ENCODE measurements around the gene RBM27.
"Not testable (repeated sequence)": the region's sequence is repeated elsewhere in the genome, so short reads cannot be mapped to it uniquely, and the experiment has no call there.

The RBM27 gene

DNA sequence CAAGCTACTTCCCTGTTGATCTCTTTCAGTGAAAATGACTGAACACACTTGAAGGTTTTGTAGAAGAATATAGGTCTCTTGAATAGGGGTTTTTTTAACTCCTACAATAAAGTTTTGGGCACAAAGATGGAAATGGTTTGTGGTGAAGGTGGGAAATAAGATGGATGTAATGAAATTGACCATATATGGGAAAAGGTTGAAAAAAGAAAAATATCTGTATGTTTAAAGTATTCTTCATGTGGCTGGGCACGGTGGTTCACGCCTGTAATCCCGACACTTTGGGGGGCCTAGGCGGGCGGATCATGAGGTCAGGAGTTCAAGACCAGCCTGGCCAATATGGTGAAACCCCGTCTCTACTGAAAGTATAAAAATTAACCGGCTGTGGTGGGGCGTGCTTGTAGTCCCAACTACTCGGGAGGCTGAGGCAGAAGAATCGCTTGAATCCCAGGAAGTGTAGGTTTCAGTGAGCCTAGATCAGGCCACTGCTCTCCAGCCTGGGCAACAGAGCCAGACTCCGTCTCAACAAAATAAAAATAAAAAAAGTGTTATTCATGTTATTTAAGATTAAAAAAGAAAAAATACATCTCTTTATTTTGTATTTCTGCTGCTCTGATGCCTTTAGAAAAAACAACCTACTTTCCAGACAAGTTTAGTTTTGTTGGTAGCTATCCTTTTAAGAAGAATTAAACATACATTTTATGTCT is 2.2 kb downstream of the RBM27 start:
- DNase-seq (ENCODE audit: low read depth in 1 of 2, low spot score in 1 of 2): no peak

DNA sequence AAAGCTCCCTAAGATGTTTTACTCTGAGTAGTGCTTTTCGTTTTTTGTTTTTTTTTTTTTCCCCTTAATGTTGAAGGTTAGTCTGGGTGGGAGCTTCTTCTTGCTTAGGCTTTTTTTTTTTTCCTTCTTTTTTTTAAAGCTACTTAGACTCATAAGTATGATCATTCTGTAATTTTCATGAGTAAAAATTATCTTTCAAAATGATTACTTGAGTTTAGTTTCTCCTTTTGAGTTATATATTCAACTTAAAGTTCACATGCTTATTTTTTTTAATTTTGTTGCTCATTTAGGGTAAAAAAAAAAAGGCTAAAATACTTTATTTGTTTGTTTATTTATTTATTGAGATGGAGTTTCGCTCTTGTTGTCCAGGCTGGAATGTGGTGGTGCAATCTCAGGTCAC is 2.9 kb downstream of the RBM27 start:
- DNase-seq (ENCODE audit: low read depth in 1 of 2, low spot score in 1 of 2): no peak

DNA sequence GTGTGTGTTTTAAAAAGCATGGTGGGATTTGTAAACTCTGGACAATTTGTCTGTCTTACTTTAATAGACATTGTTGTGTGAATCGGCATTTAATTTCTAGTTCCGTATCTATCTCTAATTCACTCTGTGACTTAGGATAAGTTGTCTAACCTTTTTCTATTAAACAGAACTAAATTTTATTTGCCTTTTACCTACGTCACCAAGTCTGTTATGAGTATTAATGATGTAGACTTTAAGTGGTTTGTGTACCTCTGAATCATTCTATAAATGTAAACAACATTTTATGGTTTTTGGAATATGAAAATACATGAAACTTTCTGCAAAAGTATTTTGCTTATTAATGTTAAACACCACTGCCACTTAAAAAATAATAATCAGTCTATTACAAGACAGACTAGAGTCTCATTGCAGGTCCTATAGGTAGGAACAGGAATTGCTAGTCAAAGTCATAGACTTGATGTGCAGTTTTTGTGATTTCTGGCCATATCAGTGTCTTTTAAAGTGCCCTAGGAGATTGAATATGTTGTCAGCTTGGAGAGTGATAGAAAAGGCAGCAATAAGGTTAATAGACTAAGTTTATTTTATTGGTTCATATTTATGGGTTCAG is 5.6 kb downstream of the RBM27 start:
- DNase-seq (ENCODE audit: low read depth in 1 of 2, low spot score in 1 of 2): no peak

DNA sequence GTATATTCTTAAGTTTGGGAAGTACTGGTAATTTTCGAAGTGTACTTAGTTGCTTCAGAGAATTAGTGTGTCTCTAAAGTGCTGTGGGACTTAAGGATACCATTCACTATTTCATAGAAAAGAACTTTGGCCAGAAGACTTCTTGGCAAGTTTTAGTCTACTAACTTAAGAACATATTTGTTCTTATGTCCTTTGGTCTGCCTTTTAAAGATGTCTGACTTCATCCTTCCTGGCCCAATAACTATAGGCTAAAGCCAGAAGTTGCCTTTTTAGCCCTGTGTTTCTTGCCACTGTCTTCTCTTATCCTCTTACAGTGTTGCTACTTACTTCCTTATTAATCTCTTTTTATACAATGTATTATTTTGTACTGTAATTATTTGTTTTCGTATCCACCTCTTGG is 6.3 kb downstream of the RBM27 start:
- DNase-seq (ENCODE audit: low read depth in 1 of 2, low spot score in 1 of 2): no peak

DNA sequence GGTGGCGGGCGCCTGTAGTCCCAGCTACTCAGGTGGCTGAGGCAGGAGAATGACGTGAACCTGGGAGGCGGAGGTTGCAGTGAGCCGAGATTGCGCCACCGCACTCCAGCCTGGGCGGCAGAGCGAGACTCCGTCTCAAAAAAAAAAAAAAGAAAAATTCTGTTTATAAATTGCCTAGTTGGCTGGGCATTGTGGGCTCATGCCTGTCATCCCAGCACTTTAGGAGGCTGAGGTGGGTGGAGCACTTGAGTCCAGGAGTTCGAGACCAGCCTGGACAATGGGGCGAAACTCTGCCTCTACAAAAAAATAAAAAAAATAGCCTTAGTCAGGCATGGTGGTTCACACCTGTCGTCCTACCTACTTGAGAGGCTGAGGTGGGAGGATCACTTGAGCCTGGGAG is 7.4 kb downstream of the RBM27 start:
- DNase-seq (ENCODE audit: low read depth in 1 of 2, low spot score in 1 of 2): not testable (repeated sequence)

DNA sequence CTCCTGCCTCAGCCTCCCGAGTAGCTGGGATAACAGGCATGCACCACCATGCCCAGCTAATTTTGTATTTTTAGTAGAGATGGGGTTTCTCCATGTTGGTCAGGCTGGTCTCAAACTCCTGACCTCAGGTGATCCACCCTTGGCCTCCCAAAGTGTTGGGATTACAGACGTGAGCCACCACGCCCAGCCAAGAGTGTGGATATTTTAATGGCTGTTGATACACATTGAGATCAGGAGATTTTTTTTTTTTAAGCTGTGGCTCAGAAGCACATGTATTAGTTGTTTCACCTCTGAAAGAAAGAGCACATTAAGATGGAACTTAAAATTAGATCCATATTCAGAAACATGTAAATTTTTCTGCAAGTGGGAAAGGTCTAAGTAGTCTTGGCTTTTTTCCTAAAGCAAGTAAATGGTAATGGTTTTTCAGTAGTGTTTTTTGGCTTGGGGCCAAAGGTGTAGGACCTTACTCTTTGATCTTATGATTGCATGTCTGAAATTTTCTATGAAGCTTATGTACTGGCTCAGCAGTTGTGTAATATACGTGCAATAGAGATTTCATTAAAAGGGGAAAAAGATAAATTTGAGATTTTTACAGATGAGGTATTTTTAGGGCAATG is 9.9 kb downstream of the RBM27 start:
- DNase-seq (ENCODE audit: low read depth in 1 of 2, low spot score in 1 of 2): no peak

DNA sequence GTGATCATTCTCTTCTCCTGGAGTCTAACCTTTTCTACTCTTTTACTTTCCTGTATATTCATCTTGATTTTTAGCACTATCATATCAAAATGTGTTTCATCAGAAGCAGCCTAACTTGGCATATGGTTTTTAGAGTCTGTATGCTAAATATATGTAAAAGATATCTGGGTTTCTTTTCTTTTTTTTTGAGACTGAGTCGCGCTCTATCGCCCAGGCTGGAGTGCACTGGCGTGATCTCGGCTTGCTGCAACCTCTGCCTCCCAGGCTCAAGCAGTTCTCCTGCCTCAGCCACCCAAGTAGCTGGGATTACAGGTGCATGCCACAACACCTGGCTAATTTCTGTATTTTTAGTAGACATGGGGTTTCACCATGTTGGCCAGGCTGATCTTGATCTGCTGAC is 11.5 kb downstream of the RBM27 start:
- not testable (repeated sequence) for DNase-seq (ENCODE audit: low read depth in 1 of 2, low spot score in 1 of 2)

DNA sequence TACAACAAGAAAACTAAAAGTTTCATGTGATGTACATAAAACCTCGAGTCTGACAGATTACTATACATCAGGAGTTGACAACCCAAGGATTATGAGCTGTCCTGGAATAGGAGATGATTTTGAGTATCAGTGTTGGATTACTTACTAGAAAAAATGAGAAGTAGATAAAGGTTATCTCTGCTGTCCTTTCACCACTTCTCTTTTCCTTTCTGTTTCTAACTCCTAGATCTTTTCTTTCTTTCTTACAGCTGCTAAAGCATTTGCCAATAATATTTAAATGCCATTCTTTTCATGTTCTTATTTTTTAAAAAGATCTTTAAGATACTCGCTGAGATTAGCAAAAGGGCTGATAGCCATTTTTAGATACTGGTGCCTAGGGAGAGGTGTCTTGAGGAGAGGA is 14.8 kb downstream of the RBM27 start:
- no peak for DNase-seq (ENCODE audit: low read depth in 1 of 2, low spot score in 1 of 2)

DNA sequence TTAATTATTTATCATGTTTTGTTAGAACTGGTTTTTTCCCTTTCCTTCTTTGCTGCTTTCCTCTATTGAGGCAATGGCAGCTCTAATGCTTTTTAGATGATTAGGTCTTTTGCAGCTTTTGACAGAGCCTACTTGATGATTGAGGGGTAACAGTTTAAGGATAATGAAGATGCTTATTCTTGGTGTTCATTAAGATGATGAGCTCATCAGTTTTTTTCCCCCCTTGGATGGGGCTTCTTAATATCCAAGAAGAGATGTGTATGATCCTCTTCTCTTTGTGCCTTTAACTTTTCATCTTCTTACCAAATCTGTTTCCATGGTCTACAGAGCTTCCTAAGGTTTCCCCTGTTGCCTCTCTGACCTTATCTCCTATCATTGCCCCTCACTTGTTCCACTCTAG is 15.8 kb downstream of the RBM27 start:
- no peak for DNase-seq (ENCODE audit: low read depth in 1 of 2, low spot score in 1 of 2)

DNA sequence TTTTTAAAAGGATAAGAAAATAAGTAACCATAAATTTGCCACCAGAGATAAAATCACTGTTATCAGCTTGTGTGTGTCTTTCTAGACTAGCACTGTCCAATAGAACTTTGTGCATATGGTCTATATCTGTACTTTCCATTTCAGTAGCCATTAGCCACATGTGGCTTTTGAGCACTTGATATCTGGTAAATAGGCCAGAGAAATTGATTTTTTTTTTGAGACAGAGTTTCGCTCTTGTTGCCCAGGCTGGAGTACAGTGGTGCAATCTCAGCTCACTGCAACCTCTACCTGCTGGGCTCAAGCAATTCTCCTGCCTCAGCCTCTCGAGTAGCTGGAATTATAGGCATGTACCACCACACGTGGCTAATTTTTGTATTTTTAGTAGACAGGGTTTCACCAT is 17.8 kb downstream of the RBM27 start:
- DNase-seq (ENCODE audit: low read depth in 1 of 2, low spot score in 1 of 2): no peak

DNA sequence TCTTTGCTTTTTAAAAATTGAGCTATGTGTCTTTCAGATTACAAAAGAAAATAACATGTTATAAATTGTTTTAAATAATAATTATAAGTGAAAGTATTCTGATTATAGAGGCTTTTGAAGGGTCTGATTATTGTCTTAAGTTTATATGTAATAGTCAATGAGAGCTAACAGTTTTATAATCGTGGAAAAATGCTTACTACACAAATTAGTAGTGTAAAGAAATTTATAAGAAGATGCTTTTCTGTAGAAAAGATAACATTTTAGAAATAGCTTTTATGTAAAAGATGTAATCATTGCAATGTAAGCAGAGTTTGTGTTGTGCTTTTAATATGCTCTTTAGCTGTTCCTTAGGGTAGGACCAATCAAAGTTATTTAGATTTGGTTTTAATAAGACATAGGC is 18.6 kb downstream of the RBM27 start:
- no peak for DNase-seq (ENCODE audit: low read depth in 1 of 2, low spot score in 1 of 2)

DNA sequence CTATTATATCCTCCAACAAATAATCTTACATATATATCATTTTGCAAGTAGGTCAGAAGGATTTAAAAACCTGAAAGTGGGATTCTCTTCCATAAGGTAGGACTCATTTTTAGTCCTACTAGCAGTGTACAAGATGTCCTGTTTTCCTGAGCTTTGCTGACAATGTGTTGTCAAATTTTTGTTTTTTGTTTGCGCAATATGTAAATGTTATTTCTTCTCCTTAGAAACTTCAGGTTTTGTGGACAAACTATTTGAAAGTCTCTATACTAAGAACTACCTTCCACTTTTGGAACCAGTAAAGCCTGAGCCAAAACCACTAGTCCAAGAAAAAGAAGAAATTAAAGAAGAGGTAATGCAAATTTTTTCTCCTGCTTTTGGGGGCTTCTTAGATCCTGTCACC is 19.8 kb downstream of the RBM27 start:
- no peak for DNase-seq (ENCODE audit: low read depth in 1 of 2, low spot score in 1 of 2)

DNA sequence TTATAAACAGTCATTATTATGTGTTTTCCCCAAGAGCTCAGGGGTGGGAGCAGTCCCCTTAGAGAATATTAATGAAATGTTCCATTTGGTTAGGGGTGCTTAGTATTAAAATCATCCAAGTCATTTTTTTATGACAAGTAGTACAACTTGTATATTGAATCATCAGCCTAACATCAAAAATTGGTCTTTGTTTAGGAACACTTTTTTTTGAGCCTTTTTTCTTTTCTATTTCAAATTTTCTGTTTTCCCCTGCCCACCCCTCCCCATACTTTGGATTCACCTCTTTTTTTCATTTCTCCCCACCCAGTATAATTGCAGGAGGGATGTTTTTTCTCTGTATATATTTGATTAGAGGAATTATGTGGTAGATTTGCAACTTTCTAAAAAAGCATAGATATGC is 25.8 kb downstream of the RBM27 start:
- DNase-seq (ENCODE audit: low read depth in 1 of 2, low spot score in 1 of 2): no peak

DNA sequence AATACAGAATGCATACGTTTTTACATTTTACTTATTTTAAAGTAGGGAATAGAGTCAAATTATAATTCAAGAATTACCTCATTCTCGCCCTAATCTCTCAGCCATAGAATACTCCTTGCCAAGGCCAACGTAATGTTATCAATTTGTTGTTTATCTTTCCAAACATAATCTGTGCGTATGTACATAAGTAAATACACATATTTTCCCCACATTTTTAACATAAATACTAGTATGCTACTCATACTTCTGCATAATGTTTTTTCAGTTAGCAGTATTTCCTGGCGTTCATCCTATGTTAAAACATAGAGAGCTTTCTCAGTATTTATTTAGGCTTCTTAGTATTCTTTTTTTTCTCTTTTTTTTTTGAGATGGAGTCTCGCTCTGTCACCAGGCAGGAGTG is 28.8 kb downstream of the RBM27 start:
- no peak for DNase-seq (ENCODE audit: low read depth in 1 of 2, low spot score in 1 of 2)

DNA sequence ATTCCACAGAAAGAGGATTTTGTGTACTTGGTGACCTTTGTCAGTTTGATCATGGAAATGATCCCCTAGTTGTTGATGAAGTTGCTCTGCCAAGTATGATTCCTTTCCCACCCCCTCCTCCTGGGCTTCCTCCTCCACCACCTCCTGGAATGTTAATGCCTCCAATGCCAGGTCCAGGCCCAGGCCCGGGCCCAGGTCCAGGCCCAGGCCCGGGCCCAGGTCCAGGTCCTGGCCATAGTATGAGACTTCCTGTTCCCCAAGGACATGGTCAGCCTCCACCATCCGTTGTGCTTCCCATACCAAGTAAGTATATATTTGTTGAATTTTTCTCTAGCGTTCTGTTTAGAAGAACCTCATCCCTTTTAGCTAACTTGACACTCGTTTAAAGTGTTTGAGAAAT is 30.0 kb downstream of the RBM27 start:
- no peak for DNase-seq (ENCODE audit: low read depth in 1 of 2, low spot score in 1 of 2)

DNA sequence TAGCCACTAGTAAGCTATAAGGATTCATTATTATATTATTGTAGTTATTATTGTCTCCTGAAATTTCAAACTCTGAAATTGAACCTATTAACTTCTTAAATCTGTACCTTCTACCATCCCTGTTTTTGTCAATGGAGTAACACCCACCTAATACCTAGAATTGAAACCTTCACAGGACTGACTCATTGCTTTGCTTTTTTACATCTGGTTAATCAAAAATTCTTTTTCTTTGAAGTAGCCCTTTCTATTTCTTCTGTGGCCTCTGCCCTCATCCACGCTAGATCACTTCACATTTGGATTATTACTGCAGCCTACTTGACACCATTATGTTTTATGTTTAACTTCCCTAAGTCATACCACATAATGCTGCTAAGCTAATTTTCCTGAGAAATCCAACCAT is 35.6 kb downstream of the RBM27 start:
- DNase-seq (ENCODE audit: low read depth in 1 of 2, low spot score in 1 of 2): no peak

DNA sequence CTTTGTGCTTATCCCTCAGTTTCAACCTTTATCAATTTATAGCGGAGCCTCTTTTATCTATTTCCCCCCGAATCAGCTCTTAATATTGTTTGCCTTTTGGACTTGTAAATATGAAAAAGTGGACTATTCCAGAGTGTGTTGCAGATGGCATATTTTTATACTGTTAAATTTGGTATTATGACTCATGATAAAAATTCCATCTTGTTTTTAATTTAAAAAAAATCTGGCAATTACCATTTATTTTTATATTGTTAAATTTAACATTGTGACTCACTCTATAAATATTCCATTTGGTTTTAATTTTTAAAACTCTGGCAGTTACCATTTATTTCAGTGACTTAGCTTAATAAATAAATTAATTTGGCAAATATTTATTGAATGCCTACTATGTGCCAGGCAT is 37.5 kb downstream of the RBM27 start:
- DNase-seq (ENCODE audit: low read depth in 1 of 2, low spot score in 1 of 2): no peak

DNA sequence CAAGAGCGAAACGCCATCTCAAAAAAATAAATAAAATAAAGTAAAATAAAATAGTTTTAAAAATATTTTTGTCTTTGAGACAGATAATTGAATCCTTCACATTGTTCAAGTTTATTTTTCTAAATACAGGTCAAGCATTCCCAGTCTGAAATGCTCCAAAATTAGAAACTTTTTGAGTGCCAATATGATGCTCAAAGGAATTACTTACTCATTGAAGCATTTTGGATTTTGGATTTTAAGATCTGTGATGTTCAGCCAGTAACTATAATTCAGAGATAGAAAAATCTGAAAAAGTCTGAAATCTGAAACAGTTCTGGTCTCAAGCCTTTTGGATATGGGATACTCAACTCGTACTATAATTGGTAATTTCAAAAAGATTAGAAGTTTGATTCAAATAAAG is 39.8 kb downstream of the RBM27 start:
- no peak for DNase-seq (ENCODE audit: low read depth in 1 of 2, low spot score in 1 of 2)

DNA sequence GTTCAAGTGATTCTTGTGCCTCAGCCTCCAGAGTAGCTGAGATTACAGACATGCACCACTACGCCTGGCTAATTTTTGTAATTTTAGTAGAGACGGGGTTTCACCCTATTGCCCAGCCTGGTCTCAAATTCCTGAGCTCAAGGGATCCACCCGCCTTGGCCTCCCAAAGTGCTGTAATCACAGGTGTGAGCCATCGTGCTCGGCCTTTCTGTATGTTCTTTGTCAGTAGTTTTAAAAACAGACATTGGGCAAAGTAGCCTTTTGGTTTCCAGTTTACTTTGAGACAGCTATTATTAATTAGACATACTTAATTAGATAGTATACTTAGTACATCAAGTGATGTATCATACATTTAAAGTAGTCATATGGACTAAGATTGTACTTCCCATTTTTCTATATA is 45.2 kb downstream of the RBM27 start:
- no peak for DNase-seq (ENCODE audit: low read depth in 1 of 2, low spot score in 1 of 2)

DNA sequence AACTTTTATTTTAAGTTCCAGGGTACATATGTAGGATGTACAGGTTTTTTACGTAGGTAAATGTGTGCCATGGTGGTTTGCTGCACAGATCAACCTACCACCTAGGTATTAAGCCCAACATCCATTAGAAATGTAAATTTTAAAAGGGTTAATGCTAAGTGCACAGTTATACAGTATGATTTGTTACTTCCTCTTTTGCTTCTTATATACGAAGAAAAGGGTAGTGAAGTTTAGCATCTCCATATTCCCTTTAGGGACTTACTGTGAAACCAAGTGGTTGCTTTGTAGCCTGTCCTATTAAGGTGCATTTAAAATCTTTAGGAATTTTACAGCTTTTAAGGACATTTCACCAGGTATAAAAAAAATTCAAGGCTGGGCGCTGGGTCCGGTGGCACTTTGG is 46.4 kb downstream of the RBM27 start:
- DNase-seq (ENCODE audit: low read depth in 1 of 2, low spot score in 1 of 2): no peak

Data from activated CD4-positive, alpha-beta T cell treated with anti-CD3 and anti-CD28 coated beads, Interleukin-2, amount 50 U/mL, for 24 hours (primary cell).